OCI-LY3 (cell line): Measurements from ENCODE around the gene SLC50A1.

Experiments
- CTCF ChIP-seq: fragments of 200-600, 300-600 bp; sonication (generic); IDR thresholded peaks from 2 replicates; pipeline ENCODE4 v1.5.1; 2014; ENCODE audit warnings: antibody characterized with exemption, low read length, low read depth
- EZH2phosphoT487 ChIP-seq: fragments of 200-600 bp; shearing (Covaris generic); IDR thresholded peaks from 2 replicates; pipeline ENCODE4 v1.6.1; 2018; ENCODE audit warnings: antibody characterized with exemption, mixed run types, low read depth

GRCh38 chr1:155136748-155137147, 1.1 kb downstream of the SLC50A1 start:
- TF ChIP-seq EZH2phosphoT487 (no peak), CTCF (no peak)
